IMR-90 (cell line): ENCODE measurements around the gene NRCAM. TPM values are rescaled to one million over a fixed set of nuclear protein-coding genes. Genes with fewer than 3 reads are reported as not detected.

Experiments used
- ATAC-seq: fragments of 200-7000 bp; cut with Tn5 transposase; 2 replicates; pipeline ENCODE4 v1.9.1; 2020; ENCODE audit warnings: low read depth, mild to moderate bottlenecking, moderate library complexity
- BruUV-seq: library from RNA; stranded (reverse); fragments of 400-500 nt; replicated peaks from 2 replicates; lab custom pipeline; 2021; lab: Mats Ljungman, UMichigan
- CTCF ChIA-PET: fragments of 300-600 bp; formaldehyde crosslinking; extraction: SDS; loops from one replicate; lab custom pipeline; 2021; ENCODE audit warnings: antibody characterized with exemption; lab: Yijun Ruan, JAX
- POLR2A ChIA-PET: fragments of 300-600 bp; sonication (Branson Sonifier 250); formaldehyde crosslinking; loops from one replicate; lab custom pipeline; 2022; ENCODE audit warnings: antibody characterized with exemption; ENCODE audit not compliant: unreplicated experiment; lab: Charles Lee
- DNase-seq: peaks from one replicate; pipeline ENCODE4 v3.0.0; 2013
- H2AFZ ChIP-seq: replicated peaks from 2 replicates; pipeline ENCODE3; 2013; ENCODE audit warnings: low read length, mild to moderate bottlenecking; ENCODE audit not compliant: poor library complexity
- H2AK5ac ChIP-seq: 2 replicates; pipeline ENCODE4 v1.6.1; 2013; ENCODE audit warnings: low read depth, low read length, inconsistent platforms
- H2AK9ac ChIP-seq: replicated peaks from 2 replicates; pipeline ENCODE3; 2013; ENCODE audit warnings: mild to moderate bottlenecking, low read depth, low read length, moderate library complexity; ENCODE audit not compliant: poor library complexity
- H2BK120ac ChIP-seq: 2 replicates; pipeline ENCODE4 v1.6.1; 2013; ENCODE audit warnings: low read depth, low read length, inconsistent platforms
- H2BK15ac ChIP-seq: 3 replicates; pipeline ENCODE4 v1.6.1; 2013; ENCODE audit warnings: low read depth, low read length, inconsistent platforms
- H2BK20ac ChIP-seq: 2 replicates; pipeline ENCODE4 v1.6.1; 2013; ENCODE audit warnings: low read depth, mild to moderate bottlenecking, inconsistent platforms, low read length, moderate library complexity
- H2BK5ac ChIP-seq: 2 replicates; pipeline ENCODE4 v1.6.1; 2013; ENCODE audit warnings: mild to moderate bottlenecking, low read depth, low read length, inconsistent platforms; ENCODE audit not compliant: poor library complexity, severe bottlenecking
- H3K14ac ChIP-seq: replicated peaks from 2 replicates; pipeline ENCODE4 v1.6.1; 2013; ENCODE audit warnings: low read depth, low read length, inconsistent platforms
- H3K18ac ChIP-seq: 2 replicates; pipeline ENCODE4 v1.6.1; 2013; ENCODE audit warnings: low read depth, low read length, control low read depth
- H3K23ac ChIP-seq: 2 replicates; pipeline ENCODE4 v1.6.1; 2013; ENCODE audit warnings: low read depth, low read length, inconsistent platforms
- H3K27ac ChIP-seq: 2 replicates; pipeline ENCODE4 v1.5.1; 2013; ENCODE audit warnings: mild to moderate bottlenecking, control low read depth, low read length; ENCODE audit not compliant: insufficient read depth
- H3K27me3 ChIP-seq: 2 replicates; pipeline ENCODE4 v1.6.1; 2013; ENCODE audit warnings: low read length; ENCODE audit not compliant: control insufficient read depth, insufficient read depth
- H3K36me3 ChIP-seq: 2 replicates; pipeline ENCODE4 v1.6.1; 2013; ENCODE audit warnings: low read length, mixed read lengths; ENCODE audit not compliant: control insufficient read depth, insufficient read depth
- H3K4ac ChIP-seq: 2 replicates; pipeline ENCODE4 v1.6.1; 2013; ENCODE audit warnings: low read depth, low read length, inconsistent platforms
- H3K4me1 ChIP-seq: 2 replicates; pipeline ENCODE4 v1.6.1; 2013; ENCODE audit warnings: low read length, mixed read lengths; ENCODE audit not compliant: control insufficient read depth, insufficient read depth
- H3K4me2 ChIP-seq: 2 replicates; pipeline ENCODE4 v1.6.1; 2013; ENCODE audit warnings: low read depth, mild to moderate bottlenecking, control low read depth, low read length, moderate library complexity
- H3K4me3 ChIP-seq: 2 replicates; pipeline ENCODE4 v1.5.1; 2013; ENCODE audit warnings: low read depth, mild to moderate bottlenecking, control low read depth, low read length, moderate library complexity; ENCODE audit not compliant: insufficient read depth
- H3K56ac ChIP-seq: 2 replicates; pipeline ENCODE4 v1.6.1; 2013; ENCODE audit warnings: low read length, inconsistent platforms; ENCODE audit not compliant: insufficient read depth; ENCODE audit errors: extremely low read depth
- H3K79me1 ChIP-seq, 2 experiments: 2 replicates each; pipeline ENCODE4 v1.6.1; 2013; ENCODE audit warnings: low read length in 2 of 2, inconsistent platforms in 1 of 2, low read depth in 1 of 2
- H3K9ac ChIP-seq: 2 replicates; pipeline ENCODE4 v1.6.1; 2013; ENCODE audit warnings: low read depth, low read length, control low read depth
- H3K9me1 ChIP-seq: 2 replicates; pipeline ENCODE4 v1.6.1; 2013; ENCODE audit warnings: low read length, inconsistent platforms; ENCODE audit not compliant: insufficient read depth
- H3K9me3 ChIP-seq: 2 replicates; pipeline ENCODE4 v1.6.1; 2013; ENCODE audit warnings: low read length; ENCODE audit not compliant: control insufficient read depth, insufficient read depth
- H4K20me1 ChIP-seq: 2 replicates; pipeline ENCODE4 v1.6.1; 2013; ENCODE audit warnings: low read length, inconsistent platforms; ENCODE audit not compliant: insufficient read depth
- H4K5ac ChIP-seq: 2 replicates; pipeline ENCODE4 v1.6.1; 2013; ENCODE audit warnings: mild to moderate bottlenecking, low read depth, low read length, control low read depth
- H4K8ac ChIP-seq, 2 experiments: 2 replicates each; pipeline ENCODE4 v1.6.1; 2013; ENCODE audit warnings: low read depth in 2 of 2, low read length in 2 of 2, control low read depth in 1 of 2, inconsistent platforms in 1 of 2
- H4K91ac ChIP-seq: 2 replicates; pipeline ENCODE4 v1.6.1; 2013; ENCODE audit warnings: low read depth, low read length, inconsistent platforms; ENCODE audit not compliant: insufficient read depth
- BHLHE40 ChIP-seq: fragments of 150-350 bp; IDR thresholded peaks from 2 replicates; pipeline ENCODE4 v1.6.1; 2016; ENCODE audit warnings: mild to moderate bottlenecking, low read depth, low read length
- CEBPB ChIP-seq: IDR thresholded peaks from 2 replicates; pipeline ENCODE4 v1.6.1; 2012; ENCODE audit warnings: low read depth, low read length, improper control_type of control experiment
- CHD1 ChIP-seq: IDR thresholded peaks from 2 replicates; pipeline ENCODE4 v1.6.1; 2012; ENCODE audit warnings: low read depth, low read length, improper control_type of control experiment
- FOS ChIP-seq: fragments of 150-350 bp; IDR thresholded peaks from 2 replicates; pipeline ENCODE4 v1.6.1; 2016; ENCODE audit warnings: low read depth, low read length
- RAD21 ChIP-seq: IDR thresholded peaks from 2 replicates; pipeline ENCODE4 v1.6.1; 2012; ENCODE audit warnings: low read length, improper control_type of control experiment
- WGBS, 2 experiments: methylation state at CpG; one replicate each; pipeline versions ENCODE4 v1.1.5 to v1.1.7; 2013; ENCODE audit warnings: missing lambda C conversion rate in 2 of 2; ENCODE audit not compliant: insufficient read length in 1 of 2; ENCODE audit errors: extremely low coverage in 2 of 2; 5-methylcytosine and 5-hydroxymethylcytosine counted together
- dilution Hi-C: fragments of 300-500 bp; cut with HindIII; formaldehyde crosslinking; loops from one replicate; pipeline ENCODE4 v1.14.3; 2018; ENCODE audit warnings: low sequenced_read_pairs; ENCODE audit not compliant: unreplicated experiment
- in situ Hi-C: fragments of 300-500 bp; cut with MboI; formaldehyde crosslinking; loops from 3 replicates; pipeline ENCODE4 v1.14.3; 2019; ENCODE audit warnings: low sequenced_read_pairs, inconsistent platforms, mixed read lengths
- intact Hi-C: fragments of 100-400 bp; cut with micrococcal nuclease; formaldehyde crosslinking; loops from 2 replicates; pipeline ENCODE4 v1.10.0; 2022
- polyA plus RNA-seq, 3 experiments: library from polyadenylated mRNA; depleted of rRNA; stranded (reverse); fragments of >200 nt; gene quantifications; 2 replicates each; pipeline ENCODE4 v1.2.3, GENCODE V29; 2012; ENCODE audit warnings: low replicate concordance in 1 of 3
- total RNA-seq: library from RNA; depleted of rRNA; stranded (reverse); fragments of >200 nt; gene quantifications from 2 replicates; pipeline ENCODE4 v1.2.3, GENCODE V29; 2012

Gene NRCAM
- total and polyA plus RNA-seq, 2 of the 4 experiments (the other 2 are of a cell fraction) = 0.46 to 1.1 TPM

- Histone ChIP-seq H3K9ac (no peak overlapping the region), H2AFZ (no peak overlapping the region), H3K4ac (no peak overlapping the region), H4K91ac (no peak overlapping the region), H2BK120ac (no peak overlapping the region), H3K23ac (no peak overlapping the region), H3K27ac (no peak overlapping the region), H4K5ac (no peak overlapping the region), H3K36me3 (no peaks in the 10 kb centered on the region), H3K4me3 (no peak overlapping the region), H4K20me1 (no peaks in the 10 kb centered on the region), H3K4me1 (no peaks in the 10 kb centered on the region), H2BK15ac (no peak overlapping the region), H4K8ac (no peak overlapping the region), H3K18ac (no peak overlapping the region), H3K56ac (no peak overlapping the region), H3K9me1 (no peaks in the 10 kb centered on the region), H2BK20ac (no peak overlapping the region), H2BK5ac (no peak overlapping the region), H3K79me1 (no peaks in the 10 kb centered on the region), H3K9me3 (no peaks in the 10 kb centered on the region), H2AK9ac (no peak overlapping the region), H3K27me3 (no peaks in the 10 kb centered on the region), H3K4me2 (no peak overlapping the region), H3K14ac (no peak overlapping the region), H2AK5ac (no peak overlapping the region)
- dilution Hi-C loops = no loop called here
- no TSS peak for BruUV-seq
- in situ Hi-C loops = no loop called here
- ATAC-seq (no peak), DNase-seq (no peak)
- intact Hi-C loops = no loop called here
- WGBS, 2 experiments = no CpG with 5 or more reads among the region's 2 CpGs
- ChIA-PET CTCF (no interaction called here), POLR2A (no interaction called here)
- TF ChIP-seq CEBPB (no peak), CHD1 (no peak), FOS (no peak), BHLHE40 (no peak), RAD21 (no peak)
These were observed 148.6 kb downstream of the NRCAM start for GRCh38 chr7:108307595-108307994.
